Measurements from ENCODE around the gene SLC9A9.

DNA sequence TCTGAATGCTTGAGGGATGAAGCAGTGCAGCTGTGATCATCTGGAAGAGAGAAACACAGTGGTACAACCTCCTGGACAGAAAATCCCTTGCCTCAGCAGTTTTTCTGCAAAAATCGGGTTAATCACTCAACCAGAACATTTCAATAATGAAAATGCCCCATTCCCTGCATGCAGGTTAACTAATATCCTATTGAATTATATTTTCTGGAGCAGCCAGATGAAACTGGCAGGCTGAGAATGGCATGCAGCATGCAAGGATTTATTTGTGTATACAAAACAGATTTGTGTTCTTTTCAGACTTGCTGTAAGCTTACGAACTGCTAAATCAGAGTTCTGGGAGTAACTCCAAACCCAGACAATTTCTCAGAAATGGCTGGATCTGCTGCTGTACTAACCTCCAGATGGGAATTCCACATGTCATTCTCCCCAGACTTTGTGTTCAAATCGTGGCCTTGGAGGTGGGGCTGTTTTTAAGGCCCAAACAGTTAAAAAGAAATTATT lies 39.1 kb downstream of the SLC9A9 start:
- TF ChIP-seq, protein P1, sequence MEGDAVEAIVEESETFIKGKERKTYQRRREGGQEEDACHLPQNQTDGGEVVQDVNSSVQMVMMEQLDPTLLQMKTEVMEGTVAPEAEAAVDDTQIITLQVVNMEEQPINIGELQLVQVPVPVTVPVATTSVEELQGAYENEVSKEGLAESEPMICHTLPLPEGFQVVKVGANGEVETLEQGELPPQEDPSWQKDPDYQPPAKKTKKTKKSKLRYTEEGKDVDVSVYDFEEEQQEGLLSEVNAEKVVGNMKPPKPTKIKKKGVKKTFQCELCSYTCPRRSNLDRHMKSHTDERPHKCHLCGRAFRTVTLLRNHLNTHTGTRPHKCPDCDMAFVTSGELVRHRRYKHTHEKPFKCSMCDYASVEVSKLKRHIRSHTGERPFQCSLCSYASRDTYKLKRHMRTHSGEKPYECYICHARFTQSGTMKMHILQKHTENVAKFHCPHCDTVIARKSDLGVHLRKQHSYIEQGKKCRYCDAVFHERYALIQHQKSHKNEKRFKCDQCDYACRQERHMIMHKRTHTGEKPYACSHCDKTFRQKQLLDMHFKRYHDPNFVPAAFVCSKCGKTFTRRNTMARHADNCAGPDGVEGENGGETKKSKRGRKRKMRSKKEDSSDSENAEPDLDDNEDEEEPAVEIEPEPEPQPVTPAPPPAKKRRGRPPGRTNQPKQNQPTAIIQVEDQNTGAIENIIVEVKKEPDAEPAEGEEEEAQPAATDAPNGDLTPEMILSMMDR (IDR thresholded peaks at IDR 0.05): no peak
- peak in 1 of 2 donors; percentile 20 for TF ChIP-seq POLR2AphosphoS5 (IDR thresholded peaks at IDR 0.05)

All from esophagus muscularis mucosa (tissue), 3 donors.